ENCODE results near the gene FUT3.

FUT3 gene

GRCh38 chr19:5831159-5831558 lies 20.1 kb downstream of the FUT3 start:
- Histone ChIP-seq H3K27me3 (replicated peaks) (peaks cover 2% of the 10 kb centered on the region), H3K27ac (no peak overlapping the region), H3K4me3 (ENCODE audit: low read depth, low read length) (no peak overlapping the region), H3K36me3 (replicated peaks) (no peaks in the 10 kb centered on the region)
- DNase-seq = no peak
- TF ChIP-seq CTCF (IDR thresholded peaks at IDR 0.05; ENCODE audit: low read depth, low read length, missing control alignments) = no peak
- in situ Hi-C loops (cut with HindIII; ENCODE audit: low pct_ligation_motif_present, low sequenced_read_pairs) = no loop called here

- DNase-seq = no peak
- Histone ChIP-seq H3K27me3 (replicated peaks) (peaks cover 2% of the 10 kb centered on the region), H3K27ac (no peak overlapping the region), H3K4me3 (ENCODE audit: low read depth, low read length) (no peak overlapping the region), H3K36me3 (replicated peaks) (no peaks in the 10 kb centered on the region)
- in situ Hi-C loops (cut with HindIII; ENCODE audit: low pct_ligation_motif_present, low sequenced_read_pairs) = no loop called here
- no peak for TF ChIP-seq CTCF (IDR thresholded peaks at IDR 0.05; ENCODE audit: low read depth, low read length, missing control alignments)
These were observed 21.5 kb downstream of the FUT3 start for GRCh38 chr19:5829567-5830310.

GRCh38 chr19:5828661-5829566 lies 22.3 kb downstream of the FUT3 start:
- DNase-seq = no peak
- Histone ChIP-seq H3K27ac (peak overlapping the region; percentile 28), H3K27me3 (replicated peaks) (peaks cover 2% of the 10 kb centered on the region), H3K36me3 (replicated peaks) (no peaks in the 10 kb centered on the region), H3K4me3 (ENCODE audit: low read depth, low read length) (peak overlapping the region; percentile 61)
- in situ Hi-C loops (cut with HindIII; ENCODE audit: low pct_ligation_motif_present, low sequenced_read_pairs) = no loop called here
- no peak for TF ChIP-seq CTCF (IDR thresholded peaks at IDR 0.05; ENCODE audit: low read depth, low read length, missing control alignments)

GRCh38 chr19:5827891-5828660 lies 23.2 kb downstream of the FUT3 start:
- TF ChIP-seq CTCF (IDR thresholded peaks at IDR 0.05; ENCODE audit: low read depth, low read length, missing control alignments) = no peak
- peak; percentile 91 for DNase-seq
- peaks cover 2% of the 10 kb centered on the region for H3K27me3 ChIP-seq (replicated peaks)
- peak overlapping the region; percentile 61 for H3K4me3 ChIP-seq (ENCODE audit: low read depth, low read length)
- H3K27ac ChIP-seq = peak overlapping the region; percentile 28
- in situ Hi-C loops (cut with HindIII; ENCODE audit: low pct_ligation_motif_present, low sequenced_read_pairs) = no loop called here
- no peaks in the 10 kb centered on the region for H3K36me3 ChIP-seq (replicated peaks)

GRCh38 chr19:5827342-5827890 lies 23.8 kb downstream of the FUT3 start:
- in situ Hi-C loops (cut with HindIII; ENCODE audit: low pct_ligation_motif_present, low sequenced_read_pairs) = no loop called here
- Histone ChIP-seq H3K27ac (no peak overlapping the region), H3K27me3 (replicated peaks) (peaks cover 2% of the 10 kb centered on the region), H3K36me3 (replicated peaks) (no peaks in the 10 kb centered on the region), H3K4me3 (ENCODE audit: low read depth, low read length) (peak overlapping the region; percentile 37)
- DNase-seq = no peak
- no peak for TF ChIP-seq CTCF (IDR thresholded peaks at IDR 0.05; ENCODE audit: low read depth, low read length, missing control alignments)

All from brain microvascular endothelial cell (primary cell).